Astrocyte of the spinal cord (primary cell): ENCODE results near the gene TARDBP.

Source experiments
- DNase-seq: peaks from one replicate; pipeline ENCODE4 v3.0.0; 2011; ENCODE audit warnings: low read depth, low spot score
- H3K4me3 ChIP-seq: 2 replicates; pipeline ENCODE4 v1.5.1; 2011; ENCODE audit warnings: low read depth, mild to moderate bottlenecking, low read length, moderate library complexity
- in situ Hi-C: cut with HindIII; loops from 2 replicates; pipeline ENCODE4 v1.10.0; 2017; ENCODE audit warnings: low sequenced_read_pairs
- TF ChIP-seq, protein P1 (sequence below): IDR thresholded peaks from 2 replicates; pipeline ENCODE4 v1.5.1; 2012; ENCODE audit warnings: low read depth, mild to moderate bottlenecking, low read length, inconsistent platforms

Gene TARDBP

DNA sequence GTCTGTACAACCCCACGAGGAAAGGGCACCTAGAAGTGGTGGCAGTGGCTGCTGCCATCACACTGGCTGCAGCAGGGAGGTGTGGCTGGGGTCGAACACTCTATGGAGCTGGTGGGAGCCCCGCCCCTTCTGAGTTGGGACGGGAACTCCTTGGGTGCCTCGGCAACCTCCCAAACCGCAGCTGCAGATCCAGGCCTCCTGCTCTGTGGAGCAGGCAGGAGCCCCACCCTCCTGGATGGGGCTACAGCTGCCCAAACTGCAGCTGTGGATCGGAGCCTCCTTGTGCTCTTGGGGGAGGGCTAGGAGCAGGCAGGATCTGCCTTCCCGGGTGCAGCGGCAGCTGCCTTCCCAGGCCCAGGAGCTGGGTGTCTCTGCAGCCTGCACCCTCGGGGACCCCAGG lies 38.9 kb upstream of the TARDBP start:
- in situ Hi-C loops: no loop called here
- no peak for DNase-seq
- no peak overlapping the region for H3K4me3 ChIP-seq
- TF ChIP-seq, protein P1, sequence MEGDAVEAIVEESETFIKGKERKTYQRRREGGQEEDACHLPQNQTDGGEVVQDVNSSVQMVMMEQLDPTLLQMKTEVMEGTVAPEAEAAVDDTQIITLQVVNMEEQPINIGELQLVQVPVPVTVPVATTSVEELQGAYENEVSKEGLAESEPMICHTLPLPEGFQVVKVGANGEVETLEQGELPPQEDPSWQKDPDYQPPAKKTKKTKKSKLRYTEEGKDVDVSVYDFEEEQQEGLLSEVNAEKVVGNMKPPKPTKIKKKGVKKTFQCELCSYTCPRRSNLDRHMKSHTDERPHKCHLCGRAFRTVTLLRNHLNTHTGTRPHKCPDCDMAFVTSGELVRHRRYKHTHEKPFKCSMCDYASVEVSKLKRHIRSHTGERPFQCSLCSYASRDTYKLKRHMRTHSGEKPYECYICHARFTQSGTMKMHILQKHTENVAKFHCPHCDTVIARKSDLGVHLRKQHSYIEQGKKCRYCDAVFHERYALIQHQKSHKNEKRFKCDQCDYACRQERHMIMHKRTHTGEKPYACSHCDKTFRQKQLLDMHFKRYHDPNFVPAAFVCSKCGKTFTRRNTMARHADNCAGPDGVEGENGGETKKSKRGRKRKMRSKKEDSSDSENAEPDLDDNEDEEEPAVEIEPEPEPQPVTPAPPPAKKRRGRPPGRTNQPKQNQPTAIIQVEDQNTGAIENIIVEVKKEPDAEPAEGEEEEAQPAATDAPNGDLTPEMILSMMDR: no peak

DNA sequence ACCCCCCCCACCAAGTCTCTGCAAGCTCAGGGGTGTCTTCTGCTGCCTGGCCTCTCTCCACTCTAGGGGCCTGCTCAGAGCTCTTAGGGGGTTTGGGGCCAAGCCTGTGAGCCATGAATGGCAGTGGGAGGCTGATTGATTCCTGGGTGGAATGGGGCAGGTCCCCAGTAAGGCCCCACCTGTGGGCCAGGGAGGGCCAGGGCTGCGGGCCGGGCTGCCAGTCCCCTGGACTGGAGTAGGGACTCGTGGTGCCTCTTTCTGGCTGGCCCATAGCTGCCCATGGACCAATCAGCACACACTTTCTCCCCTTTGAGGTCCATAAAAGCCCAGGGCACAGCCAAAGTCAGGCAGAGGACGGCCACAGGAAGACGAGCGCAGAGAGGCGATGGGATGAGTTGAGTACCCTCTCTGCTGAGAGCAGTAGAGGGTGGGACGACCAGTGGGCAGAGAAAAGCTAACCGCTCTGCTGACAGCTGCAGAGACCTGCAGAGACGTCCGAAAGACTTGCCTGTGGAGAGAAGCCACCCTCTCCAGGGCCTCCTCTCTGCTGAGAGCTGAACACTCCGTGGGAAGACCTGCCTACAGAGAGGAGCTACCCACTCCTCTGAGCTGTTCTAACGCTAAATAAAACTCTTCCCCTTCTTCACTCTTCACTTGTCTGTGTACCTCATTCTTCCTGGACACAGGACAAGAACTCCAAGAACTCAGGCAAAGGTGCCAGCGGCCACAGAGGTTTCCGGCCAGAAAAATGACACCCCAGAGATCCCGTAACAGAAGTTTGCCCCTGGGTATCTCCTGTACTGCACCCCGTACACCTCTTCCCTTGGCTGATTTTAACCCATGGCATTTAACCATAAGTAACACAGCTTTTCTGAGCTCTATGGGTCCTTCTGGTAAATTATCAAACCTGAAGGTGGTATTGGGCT lies 38.2 kb upstream of the TARDBP start:
- H3K4me3 ChIP-seq: no peak overlapping the region
- in situ Hi-C loops: no loop called here
- no peak for DNase-seq
- TF ChIP-seq, protein P1: no peak

DNA sequence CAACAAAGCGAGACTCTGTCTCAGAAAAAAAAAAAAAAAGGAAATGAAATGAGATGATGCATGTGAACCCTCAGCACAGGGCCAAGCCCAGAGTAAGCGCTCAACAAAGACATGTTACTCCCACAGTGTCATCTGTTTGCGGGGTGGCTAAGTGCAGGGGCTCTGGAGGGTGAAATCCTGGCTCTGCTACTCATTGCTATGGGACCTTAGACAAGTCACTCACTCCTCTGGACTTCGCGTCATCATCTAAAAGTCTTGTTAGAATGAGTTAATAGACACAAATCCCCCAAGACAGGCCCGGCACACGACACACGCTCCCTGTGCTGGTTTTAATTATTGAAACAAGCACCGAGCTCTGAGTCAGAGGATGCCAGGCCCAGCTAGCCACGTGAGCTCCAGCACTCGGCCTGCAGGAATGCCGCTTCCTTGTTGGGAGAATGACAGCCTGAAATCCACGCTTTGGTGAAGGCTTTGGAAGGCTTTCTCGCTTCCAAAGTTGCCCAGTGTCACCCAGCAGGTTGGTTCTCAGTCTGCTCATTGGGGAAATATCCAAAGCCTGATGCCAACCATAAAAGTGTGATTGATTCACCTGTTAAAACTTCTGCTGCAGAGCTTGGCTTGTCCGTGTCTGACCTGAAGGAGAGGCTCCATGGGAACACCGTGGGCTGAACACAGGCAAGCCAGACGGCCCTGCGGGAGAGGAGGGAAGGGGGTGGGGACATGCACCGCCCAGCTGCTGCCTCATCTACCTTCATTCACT lies 36.7 kb upstream of the TARDBP start:
- in situ Hi-C loops: no loop called here
- peak; percentile 39 for DNase-seq
- H3K4me3 ChIP-seq: no peak overlapping the region
- TF ChIP-seq, protein P1: no peak

DNA sequence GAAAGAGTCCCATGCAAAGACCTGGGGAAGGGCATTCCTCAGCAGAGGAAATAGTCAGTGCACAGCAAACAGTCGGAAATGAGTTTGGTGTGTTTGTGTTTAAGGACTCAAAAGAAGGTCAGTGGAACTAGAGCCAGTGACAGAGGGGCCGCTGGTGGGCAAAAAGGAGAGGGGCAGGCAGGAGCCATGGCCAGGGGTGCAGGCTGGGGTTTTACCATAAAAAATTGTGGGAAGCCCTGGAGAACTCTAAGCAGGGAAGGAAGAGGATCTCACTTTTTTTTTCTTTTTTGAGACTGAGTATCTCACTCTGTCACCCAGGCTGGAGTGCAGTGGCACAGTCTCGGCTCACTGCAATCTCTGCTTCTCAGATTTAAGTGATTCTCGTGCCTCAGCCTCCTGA lies 33.7 kb upstream of the TARDBP start:
- in situ Hi-C loops: no loop called here
- DNase-seq: no peak
- H3K4me3 ChIP-seq: no peak overlapping the region
- TF ChIP-seq, protein P1: no peak

DNA sequence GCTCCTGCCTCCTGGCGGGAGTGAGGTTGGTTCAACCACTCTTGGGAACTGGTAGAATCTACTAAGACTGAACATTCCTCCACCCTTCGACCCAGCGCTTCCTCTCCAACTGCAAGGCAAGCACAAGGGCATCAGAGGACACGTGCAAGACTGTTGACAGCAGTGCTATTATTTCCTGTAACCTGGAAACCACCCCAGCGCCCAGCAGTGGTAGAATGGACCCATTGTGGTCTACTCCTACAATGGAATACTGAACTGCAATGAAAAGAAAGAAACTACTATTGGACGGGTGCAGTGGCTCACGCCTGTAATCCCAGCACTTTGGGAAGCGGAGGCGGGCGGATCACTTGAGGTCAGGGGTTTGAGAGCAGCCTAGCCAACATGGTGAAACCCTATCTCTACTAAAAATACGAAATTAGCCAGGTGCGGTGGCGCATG lies 33.0 kb upstream of the TARDBP start:
- DNase-seq: no peak
- H3K4me3 ChIP-seq: no peak overlapping the region
- in situ Hi-C loops: no loop called here
- TF ChIP-seq, protein P1: no peak

DNA sequence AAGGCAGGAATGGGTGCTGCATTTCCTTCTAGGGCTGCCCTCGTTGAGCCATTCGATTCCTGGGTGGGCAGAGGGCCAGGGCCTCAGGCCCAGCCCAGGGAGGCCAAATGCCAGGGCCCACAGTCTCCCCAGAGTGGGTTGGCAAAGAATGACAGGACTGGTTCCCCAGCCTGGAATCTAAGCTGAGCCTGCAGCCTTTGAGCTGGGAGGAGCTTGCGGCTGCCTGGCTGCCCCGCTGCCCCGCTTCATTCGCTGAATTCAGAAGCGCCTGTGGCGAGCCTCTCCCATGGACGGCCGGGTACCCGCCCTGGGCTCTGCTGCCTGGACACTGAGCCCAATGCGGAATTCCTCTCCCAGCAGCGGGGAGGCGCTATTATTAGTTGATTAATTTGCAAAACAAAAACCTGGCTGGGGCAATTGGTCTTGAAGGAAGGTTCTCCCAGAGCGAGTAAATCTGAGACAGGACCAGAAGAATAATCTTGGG lies 32.3 kb upstream of the TARDBP start:
- DNase-seq: peak; percentile 75
- in situ Hi-C loops: no loop called here
- TF ChIP-seq, protein P1: peak; percentile 48
- no peak overlapping the region for H3K4me3 ChIP-seq
